ENCODE data around the gene ZNF285.
"Not testable (repeated sequence)": the region's sequence is repeated elsewhere in the genome, so short reads cannot be mapped to it uniquely, and the experiment has no call there.

ZNF285 gene

DNA sequence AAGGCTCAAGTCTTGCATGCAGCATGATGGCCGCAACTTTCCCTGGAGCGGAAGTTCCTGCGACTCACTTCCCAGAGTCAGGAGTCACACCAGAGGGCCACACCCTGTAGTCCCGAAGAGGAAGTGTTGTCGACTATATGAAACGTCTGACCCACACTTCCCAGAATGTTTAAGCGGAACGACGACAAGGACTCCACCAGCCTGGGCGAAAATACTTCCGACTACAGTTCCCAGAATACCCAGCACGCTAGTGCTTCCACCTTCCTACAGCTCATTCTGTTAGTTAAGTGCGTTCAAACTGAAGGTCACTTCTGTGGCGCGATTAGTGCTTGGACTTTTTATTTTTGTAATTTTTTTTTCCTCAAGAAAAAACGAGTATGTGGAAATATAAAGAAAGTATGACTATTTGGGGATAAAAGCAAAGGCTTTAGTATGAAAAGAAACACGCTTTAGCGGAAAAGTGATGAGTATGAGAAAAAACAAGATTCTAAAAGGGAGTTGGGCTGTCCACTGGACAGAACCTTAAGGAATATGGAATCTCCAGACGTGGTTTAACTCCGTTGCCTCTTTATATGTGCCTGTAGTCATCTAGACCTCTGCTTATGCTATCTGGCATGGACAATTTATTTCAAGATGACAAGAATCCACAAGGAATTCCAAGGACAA, 29.5 kb downstream of the ZNF285 start:
- H3K4me3 ChIP-seq (ENCODE audit: low read depth, low read length) = no peak overlapping the region
- TF ChIP-seq, protein P1, sequence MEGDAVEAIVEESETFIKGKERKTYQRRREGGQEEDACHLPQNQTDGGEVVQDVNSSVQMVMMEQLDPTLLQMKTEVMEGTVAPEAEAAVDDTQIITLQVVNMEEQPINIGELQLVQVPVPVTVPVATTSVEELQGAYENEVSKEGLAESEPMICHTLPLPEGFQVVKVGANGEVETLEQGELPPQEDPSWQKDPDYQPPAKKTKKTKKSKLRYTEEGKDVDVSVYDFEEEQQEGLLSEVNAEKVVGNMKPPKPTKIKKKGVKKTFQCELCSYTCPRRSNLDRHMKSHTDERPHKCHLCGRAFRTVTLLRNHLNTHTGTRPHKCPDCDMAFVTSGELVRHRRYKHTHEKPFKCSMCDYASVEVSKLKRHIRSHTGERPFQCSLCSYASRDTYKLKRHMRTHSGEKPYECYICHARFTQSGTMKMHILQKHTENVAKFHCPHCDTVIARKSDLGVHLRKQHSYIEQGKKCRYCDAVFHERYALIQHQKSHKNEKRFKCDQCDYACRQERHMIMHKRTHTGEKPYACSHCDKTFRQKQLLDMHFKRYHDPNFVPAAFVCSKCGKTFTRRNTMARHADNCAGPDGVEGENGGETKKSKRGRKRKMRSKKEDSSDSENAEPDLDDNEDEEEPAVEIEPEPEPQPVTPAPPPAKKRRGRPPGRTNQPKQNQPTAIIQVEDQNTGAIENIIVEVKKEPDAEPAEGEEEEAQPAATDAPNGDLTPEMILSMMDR (IDR thresholded peaks at IDR 0.05; ENCODE audit: low read depth, low read length) = no peak

DNA sequence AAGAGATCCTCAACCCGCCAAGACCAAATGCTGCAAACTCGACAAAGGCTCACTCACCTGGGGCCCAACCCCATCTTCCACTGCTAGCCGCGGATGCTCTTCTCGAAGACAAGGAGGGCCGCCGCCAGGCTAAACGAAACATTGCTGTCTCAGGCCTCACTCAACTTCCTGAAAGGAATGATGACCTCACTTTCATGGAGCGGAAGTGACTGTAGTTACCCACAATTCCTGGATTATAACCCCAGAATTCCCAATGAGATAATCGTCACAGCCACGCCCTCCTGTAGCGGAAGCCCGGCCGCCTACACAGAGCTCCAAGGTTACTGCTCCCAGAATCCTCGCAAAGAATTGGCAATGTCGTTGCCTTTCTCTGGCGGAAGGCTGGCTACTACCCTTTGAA, 34.4 kb downstream of the ZNF285 start:
- TF ChIP-seq, protein P1 (IDR thresholded peaks at IDR 0.05; ENCODE audit: low read depth, low read length) = no peak
- no peak overlapping the region for H3K4me3 ChIP-seq (ENCODE audit: low read depth, low read length)

- H3K4me3 ChIP-seq (ENCODE audit: low read depth, low read length) = peak within 1 kb of the TSS; percentile 85
- TF ChIP-seq, protein P1 (IDR thresholded peaks at IDR 0.05; ENCODE audit: low read depth, low read length) = no peak
Observed at GRCh38 chr19:44356383-44357111, 44.9 kb downstream of the ZNF285 start, which contains the start of gene ZNF112. Gene ZNF112 (minus strand): TSS chr19:44356680. CDS start chr19:44340539, 16,141 bp downstream.

- TF ChIP-seq, protein P1 (IDR thresholded peaks at IDR 0.05; ENCODE audit: low read depth, low read length) = no peak
- no peak overlapping the region for H3K4me3 ChIP-seq (ENCODE audit: low read depth, low read length)
Observed at GRCh38 chr19:44346556-44346955, 54.9 kb downstream of the ZNF285 start.

- TF ChIP-seq, protein P1 (IDR thresholded peaks at IDR 0.05; ENCODE audit: low read depth, low read length) = no peak
- no peak overlapping the region for H3K4me3 ChIP-seq (ENCODE audit: low read depth, low read length)
Observed at GRCh38 chr19:44345959-44346358, 55.4 kb downstream of the ZNF285 start.

DNA sequence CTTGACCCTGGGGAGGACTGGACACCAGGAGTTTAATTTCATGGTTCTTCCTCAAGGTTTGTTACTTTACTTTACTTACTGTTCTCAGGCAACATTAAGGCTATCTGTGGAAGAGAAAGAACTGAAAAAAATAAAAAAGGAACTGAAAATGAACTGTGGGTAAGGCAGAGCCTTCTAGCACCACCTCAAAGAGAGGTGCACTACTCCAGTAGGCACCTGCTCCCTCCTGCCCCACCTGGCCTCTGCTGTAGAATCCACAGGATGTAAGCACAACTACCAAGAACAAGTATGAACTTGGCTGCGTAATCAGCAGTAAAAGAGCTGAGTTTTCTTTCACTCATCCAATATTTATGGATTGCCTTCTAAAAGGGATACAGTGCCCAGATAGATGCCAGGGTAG, 57.2 kb downstream of the ZNF285 start:
- H3K4me3 ChIP-seq (ENCODE audit: low read depth, low read length) = no peak overlapping the region
- TF ChIP-seq, protein P1 (IDR thresholded peaks at IDR 0.05; ENCODE audit: low read depth, low read length) = no peak

GRCh38 chr19:44341794-44342193, 59.6 kb downstream of the ZNF285 start:
- TF ChIP-seq, protein P1 (IDR thresholded peaks at IDR 0.05; ENCODE audit: low read depth, low read length) = no peak
- no peak overlapping the region for H3K4me3 ChIP-seq (ENCODE audit: low read depth, low read length)

DNA sequence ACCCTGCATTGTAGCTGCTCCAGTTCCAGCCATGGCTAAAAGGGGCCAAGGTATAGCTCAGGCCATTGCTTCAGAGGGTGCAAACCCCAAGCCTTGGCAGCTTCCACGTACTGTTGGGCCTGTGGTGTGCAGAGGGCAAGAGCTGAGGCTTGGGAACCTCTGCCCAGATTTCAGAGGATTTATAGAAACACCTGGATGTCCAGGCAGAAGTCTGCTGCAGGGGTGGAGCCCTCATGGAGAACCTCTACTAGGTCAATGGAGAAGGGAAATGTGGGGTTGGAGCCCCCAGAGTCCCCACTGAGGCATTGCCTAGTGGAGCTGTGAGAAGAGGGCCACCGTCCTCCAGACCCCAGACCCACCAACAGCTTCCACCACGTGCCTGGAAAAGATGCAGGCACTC, 66.8 kb downstream of the ZNF285 start:
- H3K4me3 ChIP-seq (ENCODE audit: low read depth, low read length) = not testable (repeated sequence)

Data from WI38 (cell line).